PC-9 (cell line): ENCODE measurements around the gene HACD2.

Source experiments
- CTCF ChIP-seq: fragments of 200-600 bp; sonication (generic); conservative IDR thresholded peaks from 2 replicates; pipeline ENCODE4 v1.6.1; 2017; ENCODE audit warnings: mixed run types, antibody characterized with exemption, mild to moderate bottlenecking, moderate library complexity
- EZH2 ChIP-seq: fragments of 200-600 bp; sonication (generic); IDR thresholded peaks from 2 replicates; pipeline ENCODE4 v1.8.0; 2017; ENCODE audit warnings: antibody characterized with exemption, low read depth

- no peak for TF ChIP-seq CTCF
- no peak for TF ChIP-seq EZH2
Observed at GRCh38 chr3:123571264-123571972, 13.4 kb downstream of the HACD2 start.
